Inflammatory macrophage treated with lipopolysaccharide for 4 hours (primary cell): Measurements from ENCODE around the gene TNFSF13B.

Source experiments
- DNase-seq: peaks from one replicate; pipeline ENCODE4 v3.0.0-alpha.2; 2020

The TNFSF13B gene

GRCh38 chr13:108350579-108350978, 81.1 kb downstream of the TNFSF13B start:
- DNase-seq = no peak

- DNase-seq = peak; percentile 18
Observed at GRCh38 chr13:108352599-108352998, 83.1 kb downstream of the TNFSF13B start.

GRCh38 chr13:108357228-108357627, 87.7 kb downstream of the TNFSF13B start:
- no peak for DNase-seq
